Upper lobe of left lung (tissue), 6 donors: ENCODE measurements around the gene VPS29. TPM values are rescaled to one million over a fixed set of nuclear protein-coding genes. Genes with fewer than 3 reads are reported as not detected.
"Not testable (repeated sequence)": the region's sequence is repeated elsewhere in the genome, so short reads cannot be mapped to it uniquely, and the experiment has no call there.

ENCODE experiments used
- ATAC-seq, 2 donors: fragments of 200-7000 bp; cut with Tn5 transposase; one replicate each; pipeline ENCODE4 v1.9.1; 2022; ENCODE audit warnings: mild to moderate bottlenecking in 2 of 2, moderate library complexity in 2 of 2; ENCODE audit not compliant: low FRiP score in 2 of 2
- DNase-seq, 2 donors: peaks; one replicate each; pipeline ENCODE4 v3.0.0-alpha.2; 2019 to 2020
- H3K27ac ChIP-seq, 4 donors: fragments of 200-600 bp; sonication (generic); one replicate each; pipeline ENCODE4 v1.5.1; 2016 to 2019
- H3K27me3 ChIP-seq, 4 donors: fragments of 200-600 bp; sonication (generic); one replicate each; pipeline ENCODE4 v1.5.1; 2017 to 2019
- H3K36me3 ChIP-seq, 4 donors: fragments of 200-600 bp; sonication (generic); one replicate each; pipeline ENCODE4 v1.5.1; 2016 to 2019
- H3K4me1 ChIP-seq, 4 donors: fragments of 200-600 bp; sonication (generic); one replicate each; pipeline ENCODE4 v1.5.1; 2018 to 2019
- H3K4me3 ChIP-seq, 4 donors: fragments of 200-600 bp; sonication (generic); one replicate each; pipeline ENCODE4 v1.5.1; 2017 to 2019; ENCODE audit warnings: mild to moderate bottlenecking in 2 of 4, moderate library complexity in 1 of 4
- H3K9me3 ChIP-seq, 4 donors: fragments of 200-600 bp; sonication (generic); one replicate each; pipeline ENCODE4 v1.5.1; 2018 to 2019
- EP300 ChIP-seq, 4 donors: sonication (generic); formaldehyde crosslinking; IDR thresholded peaks; one replicate each; pipeline ENCODE4 v1.5.1; 2017; ENCODE audit warnings: antibody characterized with exemption in 4 of 4, control low read depth in 2 of 4
- POLR2A ChIP-seq, 4 donors: fragments of 450-650 bp; IDR thresholded peaks; one replicate each; pipeline ENCODE4 v1.5.1; 2016 to 2017; ENCODE audit warnings: antibody characterized with exemption in 4 of 4, mild to moderate bottlenecking in 2 of 4
- POLR2AphosphoS5 ChIP-seq, 2 donors: sonication (generic); formaldehyde crosslinking; IDR thresholded peaks; one replicate each; pipeline ENCODE4 v1.5.1; 2017; ENCODE audit warnings: antibody characterized with exemption in 2 of 2
- WGBS, 2 donors: methylation state at CpG; one replicate each; pipeline ENCODE4 v1.1.5; 2017 to 2018; 5-methylcytosine and 5-hydroxymethylcytosine counted together
- total RNA-seq, 6 donors: library from RNA; depleted of rRNA in 4 of 6; stranded (reverse); fragments of >200 nt in 4 of 6; gene quantifications; one replicate each; pipeline versions ENCODE4 v1.1.0 to v1.2.1, GENCODE V29; 2016 to 2021
- TF ChIP-seq, protein P1 (sequence below), 6 experiments: fragments of 450-650 bp in 4 of 6; fragments of 200-600 bp in 2 of 6; sonication (generic) in 2 of 6; IDR thresholded peaks; one replicate each; pipeline ENCODE4 v1.5.1; 2016 to 2019; ENCODE audit warnings: antibody characterized with exemption in 6 of 6
- donor health status: DM: no; HTN: no; CAD: no; lungs with moderate emphysema.
- donor health status: DM: no; HTN: yes; CAD: no; lungs with severe emphysema.

The VPS29 gene
- total RNA-seq, 6 donors from 2014 or later: 29.9 to 102 (median 86.7) TPM

DNA sequence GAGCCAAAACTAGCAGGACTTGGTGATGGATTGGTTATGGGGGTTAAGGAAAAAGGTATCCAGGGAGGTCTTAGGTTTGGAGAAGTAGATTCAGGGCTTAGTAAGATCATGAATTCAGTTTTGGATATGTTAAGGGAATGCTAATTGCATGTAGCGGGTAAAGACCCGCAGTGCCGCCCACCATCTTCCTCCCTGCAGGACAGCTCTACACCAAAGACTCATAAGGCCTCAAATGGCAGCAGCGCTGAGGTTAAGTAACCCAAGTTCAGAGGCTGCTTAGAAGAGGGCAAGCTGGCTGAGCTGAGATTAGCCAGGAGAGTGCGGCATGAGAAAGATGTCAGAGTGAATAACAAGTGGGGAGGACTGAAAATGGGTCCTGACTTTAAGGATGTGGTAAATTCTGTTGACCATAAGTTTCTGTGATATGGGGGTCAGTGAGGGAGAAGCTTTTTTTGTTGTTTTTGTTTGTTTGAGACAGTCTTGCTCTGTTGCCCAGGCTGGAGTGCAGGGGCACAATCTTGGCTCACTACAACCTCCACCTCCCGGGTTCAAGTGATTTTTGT, 26.4 kb upstream of the VPS29 start:
- TF ChIP-seq EP300 (IDR thresholded peaks at IDR 0.05) (no peak), POLR2A (IDR thresholded peaks at IDR 0.05) (no peak), POLR2AphosphoS5 (IDR thresholded peaks at IDR 0.05) (no peak)
- TF ChIP-seq, protein P1, sequence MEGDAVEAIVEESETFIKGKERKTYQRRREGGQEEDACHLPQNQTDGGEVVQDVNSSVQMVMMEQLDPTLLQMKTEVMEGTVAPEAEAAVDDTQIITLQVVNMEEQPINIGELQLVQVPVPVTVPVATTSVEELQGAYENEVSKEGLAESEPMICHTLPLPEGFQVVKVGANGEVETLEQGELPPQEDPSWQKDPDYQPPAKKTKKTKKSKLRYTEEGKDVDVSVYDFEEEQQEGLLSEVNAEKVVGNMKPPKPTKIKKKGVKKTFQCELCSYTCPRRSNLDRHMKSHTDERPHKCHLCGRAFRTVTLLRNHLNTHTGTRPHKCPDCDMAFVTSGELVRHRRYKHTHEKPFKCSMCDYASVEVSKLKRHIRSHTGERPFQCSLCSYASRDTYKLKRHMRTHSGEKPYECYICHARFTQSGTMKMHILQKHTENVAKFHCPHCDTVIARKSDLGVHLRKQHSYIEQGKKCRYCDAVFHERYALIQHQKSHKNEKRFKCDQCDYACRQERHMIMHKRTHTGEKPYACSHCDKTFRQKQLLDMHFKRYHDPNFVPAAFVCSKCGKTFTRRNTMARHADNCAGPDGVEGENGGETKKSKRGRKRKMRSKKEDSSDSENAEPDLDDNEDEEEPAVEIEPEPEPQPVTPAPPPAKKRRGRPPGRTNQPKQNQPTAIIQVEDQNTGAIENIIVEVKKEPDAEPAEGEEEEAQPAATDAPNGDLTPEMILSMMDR (IDR thresholded peaks at IDR 0.05): no peak
- Histone ChIP-seq H3K4me3 (no peak overlapping the region), H3K27me3 (no peaks in the 10 kb centered on the region), H3K27ac (no peak overlapping the region), H3K4me1 (peaks cover 0 to 2% (median 0%) of the 10 kb centered on the region in 4 donors), H3K36me3 (peaks cover 0 to 6% (median 0%) of the 10 kb centered on the region in 4 donors), H3K9me3 (no peaks in the 10 kb centered on the region)
- 92 to 97% methylated on average over 6 of the region's 6 CpGs for WGBS, 2 donors
- DNase-seq (no peak), ATAC-seq (no peak)

DNA sequence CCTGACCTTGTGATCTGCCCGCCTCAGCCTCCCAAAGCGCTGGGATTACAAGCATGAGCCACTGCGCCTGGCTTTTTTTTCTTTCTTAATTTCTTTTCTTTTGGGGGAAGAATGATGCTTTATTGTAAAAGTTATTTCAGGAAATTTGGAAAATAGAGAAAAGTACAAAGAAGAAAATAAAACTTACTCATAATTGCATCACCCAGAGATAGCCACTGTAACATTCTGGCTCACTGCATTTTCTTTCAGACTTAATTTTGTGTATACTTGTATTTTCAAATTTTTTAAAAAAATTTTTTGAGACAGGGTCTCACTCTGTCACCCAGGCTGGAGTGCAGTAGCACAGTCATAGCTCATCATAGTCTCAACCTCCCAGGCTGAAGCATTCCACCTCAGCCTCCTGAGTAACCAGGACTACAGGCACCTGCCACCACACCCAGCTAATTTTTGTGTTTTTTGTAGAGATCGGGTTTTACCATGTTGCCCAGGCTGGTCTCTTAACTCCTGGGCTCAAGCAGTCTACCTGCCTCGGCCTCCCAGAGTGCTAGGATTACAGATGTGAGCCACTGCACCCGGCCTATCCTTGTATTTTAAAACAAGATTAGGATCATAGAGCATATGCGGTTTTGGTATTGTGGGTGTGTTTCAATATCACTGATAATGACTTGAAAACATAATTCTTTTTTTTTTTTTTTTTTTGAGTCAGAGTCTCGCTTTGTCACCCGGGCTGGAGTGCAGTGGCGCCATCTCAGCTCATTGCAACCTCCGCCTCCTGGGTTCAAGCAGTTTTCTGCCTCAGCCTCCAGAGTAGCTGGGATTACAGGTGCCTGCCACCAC, 19.2 kb upstream of the VPS29 start:
- not testable (repeated sequence) for H3K27me3 ChIP-seq, H3K4me3 ChIP-seq, DNase-seq, H3K36me3 ChIP-seq, H3K27ac ChIP-seq, H3K9me3 ChIP-seq, ATAC-seq, H3K4me1 ChIP-seq
- WGBS, 2 donors: 92 to 97% methylated on average over 11 of the region's 11 CpGs

DNA sequence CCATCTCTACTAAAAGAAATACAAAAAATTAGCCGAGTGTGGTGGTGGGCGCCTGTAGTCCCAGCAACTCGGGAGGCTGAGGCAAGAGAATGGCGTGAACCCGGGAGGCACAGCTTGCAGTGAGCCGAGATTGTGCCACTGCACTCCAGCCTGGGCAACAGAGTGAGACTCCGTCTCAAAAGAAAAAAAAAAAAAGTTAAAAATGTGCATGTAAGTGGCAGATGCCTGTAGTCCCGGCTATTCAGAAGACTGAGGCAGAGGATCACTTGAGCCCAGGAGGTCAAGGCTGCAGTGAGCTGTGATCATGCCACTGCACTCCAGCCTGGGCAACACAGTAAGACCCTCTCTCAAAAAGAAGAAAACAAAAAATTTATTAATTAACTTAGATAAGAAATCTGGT, 16.1 kb upstream of the VPS29 start:
- not testable (repeated sequence) for DNase-seq, ATAC-seq, H3K27ac ChIP-seq, H3K27me3 ChIP-seq, H3K9me3 ChIP-seq, H3K4me1 ChIP-seq, H3K4me3 ChIP-seq, H3K36me3 ChIP-seq
- whole genome bisulfite sequencing, 2 donors: 96 to 99% methylated on average over 8 of the region's 8 CpGs

DNA sequence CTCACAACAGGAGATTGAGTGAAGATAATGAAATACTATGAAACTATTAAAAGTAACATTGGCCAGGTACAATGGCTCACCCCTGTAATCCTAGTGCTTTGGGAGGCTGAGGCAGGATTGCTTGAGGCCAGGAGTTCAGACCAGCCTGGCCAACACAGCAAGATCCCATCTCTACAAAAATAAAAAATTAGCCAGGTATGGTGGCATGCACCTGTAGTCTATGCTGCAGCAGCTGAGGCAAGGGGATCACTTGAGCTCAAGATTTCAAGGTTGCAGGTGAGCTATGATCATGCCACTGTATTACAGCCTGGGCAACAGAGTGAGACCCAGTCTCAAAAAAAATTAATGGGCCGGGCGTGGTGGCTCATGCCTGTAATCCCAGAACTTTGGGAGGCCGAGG, 15.1 kb upstream of the VPS29 start:
- no peak for ATAC-seq
- DNase-seq: no peak
- Histone ChIP-seq H3K9me3 (no peaks in the 10 kb centered on the region), H3K4me1 (peaks cover 0 to 4% (median 2%) of the 10 kb centered on the region in 4 donors), H3K27ac (no peak overlapping the region), H3K4me3 (no peak overlapping the region), H3K27me3 (no peaks in the 10 kb centered on the region), H3K36me3 (no peaks in the 10 kb centered on the region)
- TF ChIP-seq POLR2A (IDR thresholded peaks at IDR 0.05) (no peak), POLR2AphosphoS5 (IDR thresholded peaks at IDR 0.05) (no peak), EP300 (IDR thresholded peaks at IDR 0.05) (no peak)
- TF ChIP-seq, protein P1 (IDR thresholded peaks at IDR 0.05): no peak
- 88 to 91% methylated on average over 3 of the region's 3 CpGs for WGBS, 2 donors

DNA sequence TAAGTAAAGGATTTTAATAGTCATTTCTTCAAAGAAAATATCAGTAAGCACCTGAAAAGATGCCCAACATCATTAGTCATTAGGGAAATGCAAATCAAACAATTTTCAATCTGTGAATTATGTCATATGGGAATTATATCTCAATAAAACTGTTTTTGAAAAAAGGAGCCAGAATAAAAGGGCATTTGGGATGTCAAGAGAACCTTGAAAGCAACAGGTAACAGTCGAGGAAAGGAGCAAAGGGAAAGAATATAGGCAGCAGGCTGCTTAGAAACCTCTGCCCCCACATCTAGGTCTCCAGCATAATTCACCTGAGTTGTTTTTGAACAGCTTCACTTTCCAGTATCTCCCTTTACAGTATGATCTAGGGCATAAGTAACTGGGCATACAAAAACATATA, 12.5 kb upstream of the VPS29 start:
- peaks cover 0 to 4% (median 2%) of the 10 kb centered on the region in 4 donors for H3K4me1 ChIP-seq
- no peak overlapping the region for H3K27ac ChIP-seq
- DNase-seq: no peak
- no peaks in the 10 kb centered on the region for H3K9me3 ChIP-seq
- TF ChIP-seq EP300 (IDR thresholded peaks at IDR 0.05): no peak
- TF ChIP-seq POLR2A (IDR thresholded peaks at IDR 0.05): no peak
- TF ChIP-seq, protein P1 (IDR thresholded peaks at IDR 0.05): no peak
- no peak for TF ChIP-seq POLR2AphosphoS5 (IDR thresholded peaks at IDR 0.05)
- H3K36me3 ChIP-seq: no peaks in the 10 kb centered on the region
- no peak for ATAC-seq
- no peaks in the 10 kb centered on the region for H3K27me3 ChIP-seq
- 63 to 90% methylated on average over 1 of the region's 1 CpG for WGBS, 2 donors
- H3K4me3 ChIP-seq: no peak overlapping the region

DNA sequence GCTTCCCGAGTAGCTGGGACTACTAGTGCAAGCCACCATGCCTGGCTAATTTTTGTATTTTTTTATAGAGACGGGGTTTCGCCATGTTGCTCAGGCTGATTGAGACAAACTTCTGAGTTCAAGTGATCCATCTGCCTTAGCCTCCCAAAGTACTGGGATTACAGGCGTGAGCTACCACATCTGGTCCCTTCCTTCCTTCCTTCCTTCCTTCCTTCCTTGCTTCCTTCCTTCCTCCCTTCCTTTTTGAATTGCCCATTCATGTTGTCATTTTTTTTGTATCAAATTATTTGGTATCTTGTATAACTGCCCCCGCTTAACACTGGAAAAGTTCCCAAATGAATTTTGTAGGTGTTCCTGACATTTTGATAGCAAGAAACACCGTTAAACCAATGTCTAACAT, 11.9 kb upstream of the VPS29 start:
- no peaks in the 10 kb centered on the region for H3K27me3 ChIP-seq
- ATAC-seq (no peak), DNase-seq (no peak)
- no peaks in the 10 kb centered on the region for H3K9me3 ChIP-seq
- no peaks in the 10 kb centered on the region for H3K36me3 ChIP-seq
- TF ChIP-seq POLR2A (IDR thresholded peaks at IDR 0.05) (no peak), EP300 (IDR thresholded peaks at IDR 0.05) (no peak), POLR2AphosphoS5 (IDR thresholded peaks at IDR 0.05) (no peak)
- TF ChIP-seq, protein P1 (IDR thresholded peaks at IDR 0.05): no peak
- no peak overlapping the region for H3K27ac ChIP-seq
- 71 to 72% methylated on average over 6 of the region's 6 CpGs for WGBS, 2 donors
- H3K4me3 ChIP-seq: no peak overlapping the region
- H3K4me1 ChIP-seq: peaks cover 0 to 4% (median 2%) of the 10 kb centered on the region in 4 donors
